Measurements from ENCODE around the gene SNW1.
"Not testable (repeated sequence)": the region's sequence is repeated elsewhere in the genome, so short reads cannot be mapped to it uniquely, and the experiment has no call there.

The SNW1 gene

DNA sequence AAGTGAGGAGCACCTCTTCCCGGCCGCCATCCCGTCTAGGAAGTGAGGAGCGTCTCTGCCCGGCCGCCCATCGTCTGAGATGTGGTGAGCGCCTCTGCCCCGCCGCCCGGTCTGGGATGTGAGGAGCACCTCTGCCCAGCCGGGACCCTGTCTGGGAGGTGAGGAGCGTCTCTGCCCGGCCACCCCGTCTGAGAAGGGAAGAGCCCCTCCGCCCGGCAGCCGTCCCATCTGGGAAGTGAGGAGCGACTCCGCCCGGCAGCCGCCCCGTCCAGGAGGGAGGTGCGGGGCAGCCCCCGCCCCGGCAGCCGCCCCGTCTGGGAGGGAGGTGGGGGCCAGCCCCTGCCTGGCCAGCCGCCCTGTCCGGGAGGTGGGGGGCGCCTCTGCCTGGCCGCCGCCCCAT is 13.5 kb downstream of the SNW1 start:
- not testable (repeated sequence) for DNase-seq

- DNase-seq, result no peak
These were observed 14.8 kb downstream of the SNW1 start for GRCh38 chr14:77746064-77746702.

- DNase-seq, result no peak
These were observed 19.5 kb downstream of the SNW1 start for GRCh38 chr14:77741438-77741837.

- DNase-seq, result no peak
These were observed 22.3 kb downstream of the SNW1 start for GRCh38 chr14:77738559-77739250.

DNA sequence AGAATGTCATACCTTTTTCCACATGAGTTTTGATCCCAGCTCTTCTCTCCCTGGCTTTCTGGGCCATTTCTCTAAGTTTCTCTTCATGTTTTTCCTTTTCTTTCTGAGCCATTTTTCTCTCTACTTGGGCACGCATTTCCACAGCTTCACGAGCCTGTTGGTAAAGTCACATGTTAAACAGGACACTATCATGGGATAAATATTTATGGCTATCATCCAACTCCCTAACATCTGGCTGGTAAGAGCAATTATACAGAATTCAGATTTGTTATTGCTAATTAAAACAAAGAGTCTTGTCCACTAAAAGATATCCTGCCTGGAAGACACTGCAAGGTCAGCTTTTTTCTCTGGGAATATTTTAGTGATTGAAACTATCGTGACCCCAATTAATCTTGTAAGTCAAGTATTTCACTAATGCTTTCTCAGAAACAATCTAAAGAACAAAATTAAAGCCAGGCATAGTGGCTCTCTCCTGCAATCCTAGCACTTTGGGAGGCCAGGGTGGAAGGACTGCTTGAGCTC is 29.9 kb downstream of the SNW1 start:
- no peak for DNase-seq

GRCh38 chr14:77722301-77722700 is 38.7 kb downstream of the SNW1 start:
- DNase-seq, result no peak

GRCh38 chr14:77721437-77721836 is 39.5 kb downstream of the SNW1 start:
- no peak for DNase-seq

GRCh38 chr14:77717608-77718305 is 43.2 kb downstream of the SNW1 start:
- DNase-seq, result no peak

DNA sequence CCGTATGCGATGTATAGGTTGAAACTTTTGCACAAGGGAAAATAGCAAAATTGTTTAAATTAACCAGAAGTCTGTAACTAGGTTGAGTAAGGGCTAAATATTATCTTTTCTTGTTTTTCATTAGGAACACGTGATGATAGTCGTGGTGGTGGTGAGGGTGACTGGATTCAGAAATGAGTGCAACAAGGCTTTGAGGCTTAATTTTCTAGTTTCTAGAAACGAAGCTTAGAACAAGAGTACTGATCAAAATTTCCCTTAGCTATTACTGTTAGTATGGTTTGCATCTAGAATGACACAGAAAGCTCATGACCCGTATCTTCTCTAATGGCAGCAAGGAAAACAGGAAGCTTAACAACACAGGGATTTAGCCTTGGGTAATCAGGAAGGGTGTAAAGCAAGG is 46.0 kb downstream of the SNW1 start:
- DNase-seq, result peak in 2 of 3 donors; percentile 4 to 22

DNA sequence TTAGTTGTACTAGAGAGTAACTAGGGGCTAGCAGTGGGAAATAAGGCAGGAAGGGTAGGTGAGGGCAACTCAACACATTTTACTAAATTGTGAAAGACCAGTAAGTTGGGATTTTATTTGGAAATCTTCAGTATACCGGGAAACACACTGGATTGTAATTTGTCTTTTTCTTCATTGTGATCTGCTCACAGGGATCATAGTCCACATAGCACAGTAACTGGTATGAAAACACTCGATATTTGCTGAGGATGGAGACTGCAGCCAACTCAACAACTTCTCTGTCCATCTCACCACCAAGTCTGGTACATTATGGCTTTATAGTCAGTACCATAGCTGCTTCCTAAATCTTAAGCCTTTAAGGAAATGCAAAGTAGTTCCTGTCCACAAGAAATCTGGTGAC is 50.6 kb downstream of the SNW1 start:
- no peak for DNase-seq

- no peak for DNase-seq
These were observed 51.5 kb downstream of the SNW1 start for GRCh38 chr14:77709412-77709811.

DNA sequence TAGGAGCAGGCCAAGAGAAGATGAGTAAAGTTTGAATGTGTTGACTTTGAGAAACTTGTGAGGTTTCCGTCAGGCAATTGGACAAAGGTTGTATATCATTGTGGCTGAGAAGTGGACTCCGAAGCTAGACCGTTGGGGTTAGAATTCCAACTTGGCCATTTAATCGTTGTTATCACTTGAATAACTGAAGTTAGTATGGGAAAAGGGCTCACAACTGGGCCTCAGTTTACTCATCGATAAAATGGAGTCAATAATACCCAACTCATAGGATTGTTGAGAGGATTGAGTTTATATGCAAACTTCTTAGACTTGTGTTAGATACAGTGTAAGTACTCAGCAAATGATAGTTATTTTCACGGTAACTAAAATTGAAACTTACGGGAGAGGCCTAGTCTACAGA is 52.2 kb downstream of the SNW1 start:
- no peak for DNase-seq

DNA sequence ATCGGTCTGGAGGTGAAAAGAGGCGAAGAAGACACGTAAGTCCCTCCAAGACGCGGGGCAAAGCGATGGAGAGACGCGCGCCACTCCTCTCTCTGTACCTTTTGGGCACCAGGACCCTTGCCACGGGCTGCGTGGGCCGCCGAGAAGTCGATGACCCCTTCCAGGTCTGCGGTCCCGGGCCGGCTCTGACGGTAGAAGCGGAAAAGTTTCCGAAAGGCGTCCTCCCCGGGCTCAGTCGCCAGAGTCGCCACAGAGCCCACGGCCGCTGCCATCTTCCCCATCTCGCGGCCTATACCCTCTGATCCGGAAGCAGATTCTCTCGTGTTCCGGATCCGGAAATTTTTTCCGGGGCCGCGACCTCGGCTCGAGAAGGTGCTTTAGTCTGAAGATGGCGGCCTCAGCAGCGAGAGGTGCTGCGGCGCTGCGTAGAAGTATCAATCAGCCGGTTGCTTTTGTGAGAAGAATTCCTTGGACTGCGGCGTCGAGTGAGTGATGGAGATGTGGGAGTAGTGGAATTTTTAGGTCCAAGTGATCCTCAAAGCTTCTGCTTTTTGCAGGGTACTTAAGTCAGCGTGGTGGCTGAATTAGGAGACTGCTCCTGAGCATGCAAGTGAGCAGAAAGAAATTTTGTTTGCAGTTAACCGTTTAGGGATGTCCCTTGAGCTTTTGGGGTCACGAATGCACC is 53.1 kb downstream of the SNW1 start, which contains the start of the genes ALKBH1 and SLIRP:
TSS of gene ALKBH1 (minus strand) at position 300 of the 685 bp plus-strand sequence. CDS start at position 281, 19 bp downstream.
TSS of gene SLIRP (plus strand) at position 380 of the 685 bp plus-strand sequence. CDS start at position 389, 9 bp downstream.
- peak; percentile 92 to 95 (median 95) for DNase-seq

- DNase-seq, result peak; percentile 43 to 49 (median 46)
These were observed 53.6 kb downstream of the SNW1 start for GRCh38 chr14:77707355-77707723.

GRCh38 chr14:77691259-77691658 is 69.7 kb downstream of the SNW1 start:
- no peak for DNase-seq

DNA sequence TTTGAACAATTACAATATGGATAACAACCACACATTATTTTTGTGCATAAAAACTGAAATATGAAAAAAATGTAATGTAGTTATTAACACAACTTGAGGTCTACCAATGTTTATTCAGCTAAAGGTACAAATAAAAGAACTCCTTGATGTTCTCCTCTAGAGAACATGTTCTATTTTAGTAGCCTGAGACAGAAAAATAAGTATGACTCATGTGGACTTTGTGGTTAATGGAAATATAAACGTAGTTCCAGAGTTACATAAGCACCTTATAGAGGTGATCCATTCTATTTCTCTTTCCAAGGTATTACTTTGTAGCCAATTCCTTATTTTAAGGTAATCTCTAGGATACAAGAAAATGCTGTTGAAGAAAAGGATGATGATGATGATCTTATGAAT is 78.8 kb downstream of the SNW1 start:
- peak in 1 of 3 donors; percentile 5 for DNase-seq

- peak in 1 of 3 donors; percentile 9 for DNase-seq
These were observed 79.5 kb downstream of the SNW1 start for GRCh38 chr14:77681196-77682157.

GRCh38 chr14:77674931-77675330 is 86.0 kb downstream of the SNW1 start:
- no peak for DNase-seq

DNA sequence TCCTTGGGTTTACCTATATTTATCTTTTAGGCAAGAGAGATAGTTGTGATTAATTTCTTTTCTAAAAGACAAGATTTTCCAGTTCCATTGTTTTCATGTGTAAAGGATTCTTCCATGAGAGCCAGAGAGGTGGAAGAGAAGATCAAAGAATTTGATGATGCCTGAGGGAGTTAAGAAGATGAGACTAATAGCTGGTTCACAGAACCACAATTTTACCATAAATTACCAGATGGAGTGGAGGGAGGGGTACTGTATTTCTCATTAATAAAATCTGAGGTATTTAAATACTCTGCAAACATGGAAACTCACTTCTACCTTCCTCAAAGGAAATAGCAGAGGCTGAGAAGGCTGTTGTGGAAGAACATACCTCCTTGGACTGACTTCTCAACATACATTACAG is 87.8 kb downstream of the SNW1 start:
- DNase-seq, result no peak

Measured in suppressor macrophage treated with lipopolysaccharide for 1 hour (primary cell).